Uterus (tissue), 4 donors: Measurements from ENCODE around the gene ZNF414. TPM values are rescaled to one million over a fixed set of nuclear protein-coding genes. Genes with fewer than 3 reads are reported as not detected.
A peak's percentile ranks its signal among the peaks of the same experiment; 100 is the strongest.

Source experiments
- DNase-seq, 2 donors: peaks; one replicate each; pipeline ENCODE4 v3.0.0-alpha.2; 2019 to 2020
- H3K27ac ChIP-seq, 2 donors: fragments of 200-600 bp; sonication (generic); 1 replicate in 1 of 2; 2 replicates in 1 of 2; pipeline ENCODE4 v1.5.1; 2016 to 2018
- H3K27me3 ChIP-seq, 2 donors: fragments of 200-600 bp; sonication (generic); one replicate each; pipeline ENCODE4 v1.5.1; 2018 to 2019; ENCODE audit warnings: control low read depth in 1 of 2
- H3K36me3 ChIP-seq, 2 donors: fragments of 200-600 bp; sonication (generic); one replicate each; pipeline ENCODE4 v1.5.1; 2019; ENCODE audit warnings: control low read depth in 1 of 2
- H3K4me1 ChIP-seq, 2 donors: fragments of 200-600 bp; sonication (generic); one replicate each; pipeline ENCODE4 v1.5.1; 2018 to 2019; ENCODE audit warnings: control low read depth in 1 of 2
- H3K4me3 ChIP-seq, 2 donors: fragments of 200-600 bp; sonication (generic); 1 replicate in 1 of 2; 2 replicates in 1 of 2; pipeline ENCODE4 v1.5.1; 2018 to 2019; ENCODE audit warnings: mild to moderate bottlenecking in 1 of 2
- H3K9me3 ChIP-seq, 2 donors: fragments of 200-600 bp; sonication (generic); one replicate each; pipeline ENCODE4 v1.5.1; 2019; ENCODE audit warnings: control low read depth in 1 of 2
- POLR2A ChIP-seq, 2 donors: fragments of 450-650 bp; IDR thresholded peaks; one replicate each; pipeline ENCODE4 v1.6.1; 2016; ENCODE audit warnings: antibody characterized with exemption in 2 of 2, mild to moderate bottlenecking in 1 of 2, moderate library complexity in 1 of 2
- intact Hi-C: fragments of 100-400 bp; cut with DNase I; formaldehyde crosslinking; loops from one replicate; pipeline ENCODE4 v1.15.1; 2023; ENCODE audit warnings: low total_unique reads
- total RNA-seq, 4 donors: library from RNA; depleted of rRNA in 3 of 4; stranded (reverse); fragments of >200 nt in 3 of 4; gene quantifications; one replicate each; pipeline versions ENCODE4 v1.1.0 to v1.2.4, GENCODE V29; 2014 to 2023
- TF ChIP-seq, protein P1 (sequence below), 4 experiments: fragments of 200-600 bp in 2 of 4; fragments of 450-650 bp in 2 of 4; sonication (generic) in 2 of 4; IDR thresholded peaks; one replicate each; pipeline ENCODE4 v1.5.1; 2016 to 2019; ENCODE audit warnings: antibody characterized with exemption in 4 of 4, mild to moderate bottlenecking in 2 of 4, moderate library complexity in 1 of 4
- donor health status: DM: yes; HTN: yes; CAD: no.

The ZNF414 gene
- total RNA-seq, 4 donors from 2014 or later: 11.6 to 275 (median 24.4) TPM

DNA sequence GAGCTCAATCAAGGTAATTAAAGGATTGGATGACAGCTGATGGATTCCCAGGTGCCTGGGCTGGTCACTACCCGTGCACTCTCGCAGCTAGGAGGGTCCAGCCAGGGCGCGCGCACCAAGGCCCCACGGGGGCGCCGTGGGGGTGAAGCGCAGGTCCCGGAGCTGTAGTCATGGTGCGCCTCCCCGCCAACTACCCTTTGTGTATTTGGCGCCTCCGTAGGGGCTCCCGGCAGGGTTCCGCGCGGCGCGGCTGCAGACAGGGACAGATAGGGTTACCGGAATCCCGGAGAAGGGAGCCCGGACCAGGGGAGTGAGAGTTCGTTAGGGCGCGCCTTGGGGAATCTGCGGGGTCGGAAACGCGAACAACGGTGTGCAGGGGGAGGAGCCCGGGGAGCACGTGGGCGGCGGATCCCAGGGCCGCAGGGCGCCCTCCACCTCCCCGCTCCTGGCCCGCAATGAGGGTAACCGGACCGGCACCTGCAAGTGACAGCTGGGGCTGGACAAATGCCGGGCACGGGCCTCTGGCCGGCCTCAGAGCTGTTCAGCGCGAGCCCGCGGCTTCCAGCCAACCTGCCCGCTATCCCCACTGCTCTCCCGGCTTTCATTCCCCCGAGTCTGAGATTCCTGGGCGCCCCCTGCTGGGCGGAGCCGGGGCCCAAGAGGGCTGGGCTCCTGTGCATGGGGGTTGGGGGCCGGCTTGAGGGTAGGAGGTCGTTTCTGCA, 8.1 kb downstream of the ZNF414 start:
- no peaks in the 10 kb centered on the region for H3K4me1 ChIP-seq
- H3K9me3 ChIP-seq: no peaks in the 10 kb centered on the region
- peak overlapping the region; percentile 44 to 54 for H3K4me3 ChIP-seq
- DNase-seq: peak; percentile 76
- no peaks in the 10 kb centered on the region for H3K36me3 ChIP-seq
- no peaks in the 10 kb centered on the region for H3K27me3 ChIP-seq
- TF ChIP-seq, protein P1, sequence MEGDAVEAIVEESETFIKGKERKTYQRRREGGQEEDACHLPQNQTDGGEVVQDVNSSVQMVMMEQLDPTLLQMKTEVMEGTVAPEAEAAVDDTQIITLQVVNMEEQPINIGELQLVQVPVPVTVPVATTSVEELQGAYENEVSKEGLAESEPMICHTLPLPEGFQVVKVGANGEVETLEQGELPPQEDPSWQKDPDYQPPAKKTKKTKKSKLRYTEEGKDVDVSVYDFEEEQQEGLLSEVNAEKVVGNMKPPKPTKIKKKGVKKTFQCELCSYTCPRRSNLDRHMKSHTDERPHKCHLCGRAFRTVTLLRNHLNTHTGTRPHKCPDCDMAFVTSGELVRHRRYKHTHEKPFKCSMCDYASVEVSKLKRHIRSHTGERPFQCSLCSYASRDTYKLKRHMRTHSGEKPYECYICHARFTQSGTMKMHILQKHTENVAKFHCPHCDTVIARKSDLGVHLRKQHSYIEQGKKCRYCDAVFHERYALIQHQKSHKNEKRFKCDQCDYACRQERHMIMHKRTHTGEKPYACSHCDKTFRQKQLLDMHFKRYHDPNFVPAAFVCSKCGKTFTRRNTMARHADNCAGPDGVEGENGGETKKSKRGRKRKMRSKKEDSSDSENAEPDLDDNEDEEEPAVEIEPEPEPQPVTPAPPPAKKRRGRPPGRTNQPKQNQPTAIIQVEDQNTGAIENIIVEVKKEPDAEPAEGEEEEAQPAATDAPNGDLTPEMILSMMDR (IDR thresholded peaks at IDR 0.05): peak; percentile 85 to 91 (median 87)
- no peak for TF ChIP-seq POLR2A (IDR thresholded peaks at IDR 0.05)
- peak overlapping the region; percentile 50 to 66 for H3K27ac ChIP-seq
- intact Hi-C loops: no loop called here

DNA sequence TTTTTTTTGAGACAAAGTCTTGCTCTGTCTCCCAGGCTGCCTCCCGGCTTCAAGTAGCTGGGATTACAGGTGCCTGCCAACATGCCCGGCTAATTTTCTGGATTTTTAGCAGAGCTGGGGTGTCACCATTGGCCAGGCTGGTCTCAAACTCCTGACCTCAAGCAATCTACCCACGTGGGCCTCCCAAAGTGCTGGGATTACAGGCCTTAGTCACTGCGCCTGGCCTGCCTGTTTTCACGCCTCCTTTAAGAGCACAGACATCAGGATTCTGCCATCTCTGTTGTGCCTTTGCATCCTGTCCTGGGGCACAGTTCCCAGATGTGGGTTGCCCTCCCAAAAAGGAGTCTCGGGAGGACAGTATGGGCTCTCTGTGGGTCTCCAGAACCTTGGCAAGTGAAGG, 9.0 kb downstream of the ZNF414 start:
- TF ChIP-seq, protein P1 (IDR thresholded peaks at IDR 0.05): no peak
- TF ChIP-seq POLR2A (IDR thresholded peaks at IDR 0.05): no peak
- intact Hi-C loops: no loop called here
- DNase-seq: no peak

DNA sequence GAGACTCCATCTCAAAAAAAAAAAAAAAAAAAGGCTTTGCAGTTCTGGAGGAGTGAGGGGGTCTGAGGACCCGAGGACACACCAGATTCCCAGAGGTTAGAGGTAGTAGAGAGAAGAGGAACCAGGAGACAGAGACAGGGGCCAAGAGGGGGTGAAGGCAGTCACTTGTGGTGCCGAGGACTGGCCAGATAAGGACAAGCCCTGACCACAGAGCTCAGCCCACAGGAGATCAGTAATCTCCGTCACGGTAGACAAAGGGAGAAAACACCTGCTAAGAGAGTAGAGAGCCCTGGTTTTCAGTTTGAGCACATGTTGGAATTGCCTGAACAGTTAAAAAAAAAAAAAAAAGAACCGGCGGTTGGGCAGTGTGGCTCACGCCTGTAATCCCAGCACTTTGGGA, 9.8 kb downstream of the ZNF414 start:
- no peak overlapping the region for H3K27ac ChIP-seq
- TF ChIP-seq, protein P1 (IDR thresholded peaks at IDR 0.05): no peak
- TF ChIP-seq POLR2A (IDR thresholded peaks at IDR 0.05): no peak
- intact Hi-C loops: no loop called here
- no peaks in the 10 kb centered on the region for H3K4me1 ChIP-seq
- no peaks in the 10 kb centered on the region for H3K36me3 ChIP-seq
- no peak overlapping the region for H3K4me3 ChIP-seq
- no peaks in the 10 kb centered on the region for H3K9me3 ChIP-seq
- DNase-seq: no peak
- H3K27me3 ChIP-seq: no peaks in the 10 kb centered on the region

More for the DNA sequence above, 9.0 kb downstream of the ZNF414 start:
- no peaks in the 10 kb centered on the region for H3K27me3 ChIP-seq
- no peaks in the 10 kb centered on the region for H3K9me3 ChIP-seq
- no peak overlapping the region for H3K4me3 ChIP-seq
- no peaks in the 10 kb centered on the region for H3K4me1 ChIP-seq
- H3K27ac ChIP-seq: no peak overlapping the region
- H3K36me3 ChIP-seq: no peaks in the 10 kb centered on the region

DNA sequence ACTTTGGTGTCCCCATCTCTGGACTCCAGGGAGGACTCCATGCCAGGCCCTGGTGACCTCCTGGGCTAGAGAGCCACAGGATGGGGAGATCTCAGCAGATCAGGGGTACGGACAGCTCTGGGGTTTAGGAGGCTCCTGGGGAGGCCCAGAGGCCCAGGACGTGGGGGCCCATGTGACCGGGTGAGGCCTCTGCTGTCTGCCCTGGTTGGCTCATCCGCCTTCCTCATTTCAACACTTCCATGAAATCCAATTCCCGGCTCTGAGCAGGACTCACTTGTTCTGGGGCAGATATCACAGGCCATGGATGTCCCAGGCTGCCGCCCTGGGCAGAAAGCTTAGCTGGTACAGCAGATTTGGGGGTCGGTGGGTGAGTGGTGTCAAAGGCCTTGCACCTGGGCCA, 10.5 kb downstream of the ZNF414 start:
- Histone ChIP-seq H3K27ac (no peak overlapping the region), H3K4me1 (no peaks in the 10 kb centered on the region), H3K36me3 (no peaks in the 10 kb centered on the region), H3K9me3 (no peaks in the 10 kb centered on the region), H3K27me3 (no peaks in the 10 kb centered on the region), H3K4me3 (no peak overlapping the region)
- intact Hi-C loops: no loop called here
- DNase-seq: no peak
- TF ChIP-seq, protein P1 (IDR thresholded peaks at IDR 0.05): no peak
- TF ChIP-seq POLR2A (IDR thresholded peaks at IDR 0.05): no peak

DNA sequence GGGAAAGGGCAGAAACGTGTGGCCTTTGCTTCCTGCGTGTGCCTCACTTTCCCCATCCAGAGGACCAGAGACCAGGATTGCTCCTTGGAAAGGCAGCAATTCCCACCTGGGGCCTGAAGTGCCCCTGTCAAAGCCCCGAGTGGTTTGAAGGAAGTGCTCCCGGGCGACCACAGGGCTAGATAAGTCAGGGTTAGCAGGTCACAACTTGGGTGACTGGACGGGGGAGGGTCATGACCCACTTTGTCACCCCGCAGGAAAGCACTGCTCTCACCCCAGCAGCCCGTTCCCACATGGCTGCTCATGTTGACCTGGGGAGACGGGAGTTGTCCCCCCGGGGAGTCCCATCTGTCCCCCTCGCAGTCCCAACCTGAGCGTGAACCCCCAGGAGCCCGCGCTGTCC, 12.0 kb downstream of the ZNF414 start:
- DNase-seq: no peak
- Histone ChIP-seq H3K4me3 (no peak overlapping the region), H3K27ac (no peak overlapping the region), H3K36me3 (no peaks in the 10 kb centered on the region), H3K4me1 (no peaks in the 10 kb centered on the region), H3K9me3 (no peaks in the 10 kb centered on the region), H3K27me3 (no peaks in the 10 kb centered on the region)
- intact Hi-C loops: no loop called here
- TF ChIP-seq POLR2A (IDR thresholded peaks at IDR 0.05): no peak
- TF ChIP-seq, protein P1 (IDR thresholded peaks at IDR 0.05): no peak
